ENCODE results near the gene HINT2. TPM values are rescaled to one million over a fixed set of nuclear protein-coding genes. Genes with fewer than 3 reads are reported as not detected.

Gene HINT2
- total and polyA plus RNA-seq, 2 donors from 2014 or later: 55.1 to 307 TPM

DNA sequence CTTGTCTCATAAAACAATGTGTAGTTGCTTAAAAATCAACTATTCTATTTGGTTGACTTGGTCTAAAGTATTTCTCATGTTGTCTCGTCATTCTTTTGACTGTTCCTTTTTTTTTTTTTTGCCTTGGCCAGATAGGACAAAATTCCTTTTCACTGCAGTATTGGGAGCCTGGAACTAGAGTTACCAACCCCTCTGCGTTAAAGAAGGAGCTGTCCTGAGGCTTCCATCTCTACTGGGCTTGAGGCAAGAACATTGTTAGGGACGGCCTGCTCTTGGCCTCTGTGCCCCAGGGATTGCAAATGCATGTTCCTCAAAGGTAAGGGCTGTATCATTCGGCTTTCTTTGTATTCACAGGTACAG lies 24.8 kb downstream of the HINT2 start:
- no peak for DNase-seq
- Histone ChIP-seq H3K27me3 (ENCODE audit: control insufficient read depth, insufficient read depth, low read length) (no peaks in the 10 kb centered on the region), H3K27ac (ENCODE audit: low read depth in 2 of 2, low read length in 2 of 2) (no peak overlapping the region), H3K4me3 (ENCODE audit: low read length in 3 of 3) (no peak overlapping the region), H3K9me3 (ENCODE audit: control insufficient read depth in 2 of 3, insufficient read depth in 1 of 3, low read length in 3 of 3) (no peaks in the 10 kb centered on the region), H3K36me3 (ENCODE audit: control insufficient read depth in 2 of 3, insufficient read depth in 3 of 3, low read length in 3 of 3) (no peaks in the 10 kb centered on the region), H3K4me1 (ENCODE audit: control insufficient read depth in 2 of 3, insufficient read depth in 2 of 3, low read depth in 1 of 3, low read length in 3 of 3) (peaks cover 0 to 9% (median 3%) of the 10 kb centered on the region in 3 donors), H3K9ac (ENCODE audit: low read length in 3 of 3) (no peak overlapping the region)
- no peak for FAIRE-seq
- intact Hi-C loops (cut with DNase I): loop anchor here (5.0 kb wide), 1 partner anchor 92 kb away; no protein-coding TSS in a partner anchor
- TF ChIP-seq, protein P1, sequence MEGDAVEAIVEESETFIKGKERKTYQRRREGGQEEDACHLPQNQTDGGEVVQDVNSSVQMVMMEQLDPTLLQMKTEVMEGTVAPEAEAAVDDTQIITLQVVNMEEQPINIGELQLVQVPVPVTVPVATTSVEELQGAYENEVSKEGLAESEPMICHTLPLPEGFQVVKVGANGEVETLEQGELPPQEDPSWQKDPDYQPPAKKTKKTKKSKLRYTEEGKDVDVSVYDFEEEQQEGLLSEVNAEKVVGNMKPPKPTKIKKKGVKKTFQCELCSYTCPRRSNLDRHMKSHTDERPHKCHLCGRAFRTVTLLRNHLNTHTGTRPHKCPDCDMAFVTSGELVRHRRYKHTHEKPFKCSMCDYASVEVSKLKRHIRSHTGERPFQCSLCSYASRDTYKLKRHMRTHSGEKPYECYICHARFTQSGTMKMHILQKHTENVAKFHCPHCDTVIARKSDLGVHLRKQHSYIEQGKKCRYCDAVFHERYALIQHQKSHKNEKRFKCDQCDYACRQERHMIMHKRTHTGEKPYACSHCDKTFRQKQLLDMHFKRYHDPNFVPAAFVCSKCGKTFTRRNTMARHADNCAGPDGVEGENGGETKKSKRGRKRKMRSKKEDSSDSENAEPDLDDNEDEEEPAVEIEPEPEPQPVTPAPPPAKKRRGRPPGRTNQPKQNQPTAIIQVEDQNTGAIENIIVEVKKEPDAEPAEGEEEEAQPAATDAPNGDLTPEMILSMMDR (IDR thresholded peaks at IDR 0.05; ENCODE audit: borderline replicate concordance, extremely low read depth, insufficient read depth): no peak

DNA sequence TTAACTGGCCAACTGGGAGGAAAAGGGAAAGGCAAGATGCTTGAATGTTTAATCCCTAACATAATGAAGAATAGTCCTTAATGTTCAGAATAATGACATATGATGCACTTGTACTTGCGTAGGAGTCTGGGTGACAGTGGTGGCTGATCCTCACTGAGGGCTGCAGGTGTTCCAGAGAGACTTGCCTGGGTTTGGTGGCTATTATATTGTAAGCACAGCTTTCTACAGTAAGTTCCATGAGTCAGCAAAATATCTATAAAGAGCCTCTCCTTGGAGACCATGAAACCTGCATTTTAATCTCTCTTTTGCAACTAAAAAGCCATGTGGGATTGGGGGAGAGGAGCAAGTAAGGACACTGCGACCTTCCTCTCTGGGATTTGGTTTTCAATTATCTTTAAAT lies 25.3 kb downstream of the HINT2 start:
- Histone ChIP-seq H3K4me1 (ENCODE audit: control insufficient read depth in 2 of 3, insufficient read depth in 2 of 3, low read depth in 1 of 3, low read length in 3 of 3) (peaks cover 0 to 9% (median 3%) of the 10 kb centered on the region in 3 donors), H3K27ac (ENCODE audit: low read depth in 2 of 2, low read length in 2 of 2) (no peak overlapping the region), H3K9ac (ENCODE audit: low read length in 3 of 3) (no peak overlapping the region), H3K27me3 (ENCODE audit: control insufficient read depth, insufficient read depth, low read length) (no peaks in the 10 kb centered on the region), H3K9me3 (ENCODE audit: control insufficient read depth in 2 of 3, insufficient read depth in 1 of 3, low read length in 3 of 3) (no peaks in the 10 kb centered on the region), H3K4me3 (ENCODE audit: low read length in 3 of 3) (no peak overlapping the region), H3K36me3 (ENCODE audit: control insufficient read depth in 2 of 3, insufficient read depth in 3 of 3, low read length in 3 of 3) (no peaks in the 10 kb centered on the region)
- no peak for FAIRE-seq
- intact Hi-C loops (cut with DNase I): no loop called here
- DNase-seq: no peak
- TF ChIP-seq, protein P1 (IDR thresholded peaks at IDR 0.05; ENCODE audit: borderline replicate concordance, extremely low read depth, insufficient read depth): no peak

DNA sequence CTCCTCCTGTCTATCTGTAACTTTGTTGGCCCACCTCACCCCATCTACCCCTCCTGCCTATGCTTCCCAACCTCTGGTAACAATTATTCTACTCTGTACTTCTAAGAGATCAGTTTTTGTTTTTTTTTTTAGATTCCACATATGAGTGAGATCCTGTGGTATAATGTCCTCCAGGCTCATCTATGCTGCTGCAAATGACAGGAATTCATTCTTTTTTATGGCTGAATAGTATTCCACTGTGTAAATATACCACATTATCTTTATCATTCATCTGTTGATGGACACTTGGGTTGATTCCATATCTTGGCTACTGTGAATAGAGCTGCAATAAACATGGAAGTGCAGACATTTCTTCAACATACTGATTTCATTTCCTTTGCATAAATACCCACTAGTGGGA lies 31.4 kb downstream of the HINT2 start:
- Histone ChIP-seq H3K4me1 (ENCODE audit: control insufficient read depth in 2 of 3, insufficient read depth in 2 of 3, low read depth in 1 of 3, low read length in 3 of 3) (no peaks in the 10 kb centered on the region), H3K4me3 (ENCODE audit: low read length in 3 of 3) (no peak overlapping the region), H3K27me3 (ENCODE audit: control insufficient read depth, insufficient read depth, low read length) (no peaks in the 10 kb centered on the region), H3K27ac (ENCODE audit: low read depth in 2 of 2, low read length in 2 of 2) (no peak overlapping the region), H3K36me3 (ENCODE audit: control insufficient read depth in 2 of 3, insufficient read depth in 3 of 3, low read length in 3 of 3) (no peaks in the 10 kb centered on the region), H3K9me3 (ENCODE audit: control insufficient read depth in 2 of 3, insufficient read depth in 1 of 3, low read length in 3 of 3) (no peaks in the 10 kb centered on the region), H3K9ac (ENCODE audit: low read length in 3 of 3) (no peak overlapping the region)
- intact Hi-C loops (cut with DNase I): no loop called here
- DNase-seq (no peak), FAIRE-seq (no peak)
- TF ChIP-seq, protein P1 (IDR thresholded peaks at IDR 0.05; ENCODE audit: borderline replicate concordance, extremely low read depth, insufficient read depth): no peak

DNA sequence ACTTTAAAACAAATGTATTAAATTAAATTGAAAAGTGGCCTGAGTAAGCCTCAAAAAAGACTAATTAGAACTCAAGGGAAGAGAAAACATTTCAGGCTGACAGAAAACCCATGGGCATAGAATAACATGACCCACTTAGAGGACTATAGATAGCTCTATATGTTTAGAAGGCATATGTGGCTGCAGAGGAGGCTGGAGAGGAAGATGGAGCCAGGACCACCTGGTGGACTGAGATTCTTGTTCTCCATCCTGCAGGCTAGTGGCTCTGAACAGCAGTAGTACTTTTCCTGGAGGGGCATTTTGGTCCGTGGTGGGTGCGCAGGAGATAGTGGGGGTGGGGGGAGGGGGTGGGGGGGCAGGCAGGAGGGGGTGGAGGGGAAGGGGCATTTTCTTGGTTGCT lies 33.8 kb downstream of the HINT2 start:
- intact Hi-C loops (cut with DNase I): no loop called here
- Histone ChIP-seq H3K27me3 (ENCODE audit: control insufficient read depth, insufficient read depth, low read length) (no peaks in the 10 kb centered on the region), H3K36me3 (ENCODE audit: control insufficient read depth in 2 of 3, insufficient read depth in 3 of 3, low read length in 3 of 3) (no peaks in the 10 kb centered on the region), H3K9ac (ENCODE audit: low read length in 3 of 3) (no peak overlapping the region), H3K9me3 (ENCODE audit: control insufficient read depth in 2 of 3, insufficient read depth in 1 of 3, low read length in 3 of 3) (no peaks in the 10 kb centered on the region), H3K27ac (ENCODE audit: low read depth in 2 of 2, low read length in 2 of 2) (no peak overlapping the region), H3K4me3 (ENCODE audit: low read length in 3 of 3) (no peak overlapping the region), H3K4me1 (ENCODE audit: control insufficient read depth in 2 of 3, insufficient read depth in 2 of 3, low read depth in 1 of 3, low read length in 3 of 3) (no peaks in the 10 kb centered on the region)
- no peak for FAIRE-seq
- DNase-seq: no peak
- TF ChIP-seq, protein P1 (IDR thresholded peaks at IDR 0.05; ENCODE audit: borderline replicate concordance, extremely low read depth, insufficient read depth): no peak
